Lung (tissue), 16 donors: Measurements from ENCODE around the gene ADCY2. TPM values are rescaled to one million over a fixed set of nuclear protein-coding genes. Genes with fewer than 3 reads are reported as not detected.

ENCODE experiments used
- ATAC-seq: fragments of 200-7000 bp; cut with Tn5 transposase; one replicate; pipeline ENCODE4 v1.9.1; 2020; ENCODE audit warnings: moderate number of reproducible peaks; ENCODE audit not compliant: insufficient read depth, low FRiP score
- DNase-seq, 3 donors: peaks; one replicate each; pipeline ENCODE4 v3.0.0-alpha.2; 2013 to 2017
- H3K27ac ChIP-seq, 2 donors: one replicate each; pipeline ENCODE4 v1.5.1; 2013; ENCODE audit warnings: mild to moderate bottlenecking in 2 of 2, moderate library complexity in 2 of 2, control low read depth in 1 of 2, inconsistent platforms in 1 of 2, low read depth in 1 of 2, low read length in 1 of 2
- H3K27me3 ChIP-seq, 3 donors: one replicate each; pipeline ENCODE4 v1.5.1; 2013; ENCODE audit warnings: low read length in 2 of 3; ENCODE audit not compliant: control insufficient read depth in 3 of 3, insufficient read depth in 3 of 3
- H3K36me3 ChIP-seq, 4 donors: one replicate each; pipeline ENCODE4 v1.5.1; 2013; ENCODE audit warnings: low read length in 4 of 4, mild to moderate bottlenecking in 1 of 4, moderate library complexity in 1 of 4; ENCODE audit not compliant: control insufficient read depth in 4 of 4, insufficient read depth in 4 of 4
- H3K4me1 ChIP-seq, 5 donors: one replicate each; pipeline ENCODE4 v1.5.1; 2013; ENCODE audit warnings: low read length in 5 of 5, mild to moderate bottlenecking in 2 of 5, moderate library complexity in 1 of 5; ENCODE audit not compliant: control insufficient read depth in 5 of 5, insufficient read depth in 5 of 5
- H3K4me3 ChIP-seq: one replicate; pipeline ENCODE4 v1.5.1; 2013; ENCODE audit warnings: mild to moderate bottlenecking, control low read depth, moderate library complexity
- H3K9ac ChIP-seq, 2 donors: one replicate each; pipeline ENCODE4 v1.5.1; 2013; ENCODE audit warnings: low read length in 2 of 2, control low read depth in 1 of 2; ENCODE audit not compliant: insufficient read depth in 1 of 2
- H3K9me3 ChIP-seq, 4 donors: one replicate each; pipeline ENCODE4 v1.5.1; 2013; ENCODE audit warnings: low read length in 3 of 4, mild to moderate bottlenecking in 1 of 4, moderate library complexity in 1 of 4; ENCODE audit not compliant: control insufficient read depth in 4 of 4, insufficient read depth in 3 of 4
- WGBS, 2 donors: extraction: QIAGEN DNeasy Blood & Tissue Kit; methylation state at CpG; one replicate each; pipeline ENCODE4 v1.1.7; 2013; 5-methylcytosine and 5-hydroxymethylcytosine counted together
- long read RNA-seq, 5 donors: transcript quantifications; one replicate each; lab custom pipeline, GENCODE V29; 2026
- polyA plus RNA-seq, 2 donors: library from polyadenylated mRNA; stranded (reverse); fragments of 200-250 nt; gene quantifications; one replicate each; pipeline ENCODE4 v1.2.1, GENCODE V29; 2013
- total RNA-seq, 2 donors: library from RNA; depleted of rRNA in 1 of 2; stranded (reverse); fragments of >200 nt in 1 of 2; gene quantifications; one replicate each; pipeline ENCODE4 v1.2.1, GENCODE V29; 2014 to 2021
- TF ChIP-seq, protein P1 (sequence below): IDR thresholded peaks from 2 replicates; pipeline ENCODE4 v1.5.1; 2012; ENCODE audit warnings: mild to moderate bottlenecking; ENCODE audit errors: control extremely low read depth, extremely low read depth
- donor health status: control.
- donor health status: control.
- donor health status: Bipolar disorder and iron deficiency.
- donor health status: healthy.
- donor health status: DM: yes; HTN: yes; CAD: no.

Gene ADCY2
- total RNA-seq (1 to 10 TPM; 1.4 to 3.5 TPM), polyA plus RNA-seq (under 1 TPM; 0.10 to 0.31 TPM)
- long read RNA-seq, donor 1, full-length matches to known transcripts: 2 of 2 reads
- long read RNA-seq, donor 1, partial matches to known transcripts: 0 of 2 reads
- long read RNA-seq, donor 1, other reads (novel, unspliced or antisense): 0 of 2 reads
- long read RNA-seq, donor 2: 0 reads
- long read RNA-seq, donor 3: 0 reads
- long read RNA-seq, donor 4, partial matches to known transcripts: 5 of 5 reads
- long read RNA-seq, donor 4, other reads (novel, unspliced or antisense): 0 of 5 reads
- long read RNA-seq, donor 5: 0 reads

DNA sequence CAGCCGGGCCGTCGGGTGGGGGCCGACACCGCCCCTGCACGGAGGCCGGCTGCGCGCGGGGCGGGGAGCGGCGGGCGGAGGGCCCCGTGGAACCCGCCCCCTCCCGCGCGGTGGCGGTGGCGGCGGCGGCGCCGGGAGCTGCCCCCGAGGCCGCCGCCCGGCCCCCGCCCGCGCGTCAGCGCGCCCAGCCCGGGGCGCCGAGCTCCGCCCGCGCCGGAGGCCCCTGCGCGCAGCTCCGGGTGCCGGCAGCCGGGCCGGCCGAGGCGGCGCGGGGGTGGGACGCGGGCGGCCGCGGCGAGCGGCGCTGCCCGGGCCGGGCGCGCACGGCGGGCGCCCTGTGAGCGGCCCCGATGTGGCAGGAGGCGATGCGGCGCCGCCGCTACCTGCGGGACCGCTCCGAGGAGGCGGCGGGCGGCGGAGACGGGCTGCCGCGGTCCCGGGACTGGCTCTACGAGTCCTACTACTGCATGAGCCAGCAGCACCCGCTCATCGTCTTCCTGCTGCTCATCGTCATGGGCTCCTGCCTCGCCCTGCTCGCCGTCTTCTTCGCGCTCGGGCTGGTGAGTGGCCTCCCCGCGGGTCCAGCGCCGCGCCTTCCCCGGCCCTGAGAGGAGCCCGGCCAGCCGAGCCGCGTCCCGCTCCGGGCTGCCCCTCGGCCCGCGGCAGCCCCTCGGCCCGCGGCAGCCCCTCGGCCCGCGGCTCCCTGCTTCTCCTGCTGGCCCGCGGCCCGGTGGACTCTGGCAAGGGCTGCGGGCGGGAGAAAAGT lies at the start of gene ADCY2:
Gene ADCY2 (plus strand): TSS at position 192 of the 766 bp plus-strand sequence. CDS start 159 bp downstream, at position 351.
- H3K9ac ChIP-seq: no peak within 1 kb of the TSS
- H3K4me3 ChIP-seq: peak within 1 kb of the TSS; percentile 28
- ATAC-seq: no peak
- no peaks in the 10 kb centered on the region for H3K36me3 ChIP-seq
- 0 to 2% methylated on average over 46 to 121 of the region's 121 CpGs for WGBS, 2 donors
- DNase-seq: peak in 2 of 3 donors; percentile 15 to 35
- peaks cover 0 to 9% (median 0%) of the 10 kb centered on the region in 5 donors for H3K4me1 ChIP-seq
- H3K27ac ChIP-seq: no peak within 1 kb of the TSS
- H3K9me3 ChIP-seq: peaks cover 0 to 6% (median 0%) of the 10 kb centered on the region in 4 donors
- H3K27me3 ChIP-seq: peaks cover 0 to 46% (median 5%) of the 10 kb centered on the region in 3 donors
- TF ChIP-seq, protein P1, sequence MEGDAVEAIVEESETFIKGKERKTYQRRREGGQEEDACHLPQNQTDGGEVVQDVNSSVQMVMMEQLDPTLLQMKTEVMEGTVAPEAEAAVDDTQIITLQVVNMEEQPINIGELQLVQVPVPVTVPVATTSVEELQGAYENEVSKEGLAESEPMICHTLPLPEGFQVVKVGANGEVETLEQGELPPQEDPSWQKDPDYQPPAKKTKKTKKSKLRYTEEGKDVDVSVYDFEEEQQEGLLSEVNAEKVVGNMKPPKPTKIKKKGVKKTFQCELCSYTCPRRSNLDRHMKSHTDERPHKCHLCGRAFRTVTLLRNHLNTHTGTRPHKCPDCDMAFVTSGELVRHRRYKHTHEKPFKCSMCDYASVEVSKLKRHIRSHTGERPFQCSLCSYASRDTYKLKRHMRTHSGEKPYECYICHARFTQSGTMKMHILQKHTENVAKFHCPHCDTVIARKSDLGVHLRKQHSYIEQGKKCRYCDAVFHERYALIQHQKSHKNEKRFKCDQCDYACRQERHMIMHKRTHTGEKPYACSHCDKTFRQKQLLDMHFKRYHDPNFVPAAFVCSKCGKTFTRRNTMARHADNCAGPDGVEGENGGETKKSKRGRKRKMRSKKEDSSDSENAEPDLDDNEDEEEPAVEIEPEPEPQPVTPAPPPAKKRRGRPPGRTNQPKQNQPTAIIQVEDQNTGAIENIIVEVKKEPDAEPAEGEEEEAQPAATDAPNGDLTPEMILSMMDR: no peak

DNA sequence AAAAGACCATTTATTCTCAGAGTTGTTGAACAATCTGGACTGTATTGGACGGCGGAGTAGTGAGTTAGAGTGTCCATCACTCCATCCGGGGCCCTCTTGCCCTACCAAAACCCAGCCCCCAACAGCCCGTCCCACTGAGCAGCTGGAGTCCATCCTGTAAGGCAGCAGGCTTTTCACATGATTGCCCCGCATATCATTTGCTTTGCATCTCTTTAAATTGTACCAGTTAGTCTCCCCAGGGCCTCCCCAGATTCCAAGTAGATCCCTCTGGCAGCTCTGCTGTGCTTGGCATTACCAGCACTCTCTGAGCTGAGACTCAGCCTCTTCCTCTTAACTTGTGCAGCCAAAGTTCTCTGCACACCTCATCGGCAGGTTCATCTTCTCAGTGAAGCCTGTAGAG lies 48.6 kb upstream of the ADCY2 start:
- Histone ChIP-seq H3K9ac (no peak overlapping the region), H3K9me3 (peaks cover 0 to 10% (median 2%) of the 10 kb centered on the region in 4 donors), H3K4me1 (no peaks in the 10 kb centered on the region), H3K4me3 (no peak overlapping the region), H3K27me3 (no peaks in the 10 kb centered on the region), H3K27ac (no peak overlapping the region), H3K36me3 (no peaks in the 10 kb centered on the region)
- TF ChIP-seq, protein P1: no peak
- 62 to 68% methylated on average over 6 of the region's 6 CpGs for WGBS, 2 donors
- ATAC-seq: no peak
- no peak for DNase-seq

- H3K4me3 ChIP-seq: no peak overlapping the region
- peaks cover 0 to 4% (median 2%) of the 10 kb centered on the region in 4 donors for H3K9me3 ChIP-seq
- TF ChIP-seq, protein P1: no peak
- H3K4me1 ChIP-seq: no peaks in the 10 kb centered on the region
- H3K27ac ChIP-seq: no peak overlapping the region
- whole genome bisulfite sequencing, 2 donors: 47 to 62% methylated on average over 8 of the region's 8 CpGs
- H3K9ac ChIP-seq: no peak overlapping the region
- ATAC-seq (no peak), DNase-seq (no peak)
- no peaks in the 10 kb centered on the region for H3K36me3 ChIP-seq
- H3K27me3 ChIP-seq: no peaks in the 10 kb centered on the region
These were observed 47.6 kb upstream of the ADCY2 start for GRCh38 chr5:7348168-7348854.
